GM19372 (cell line): Measurements from ENCODE around the gene FXR2.
"Not testable (repeated sequence)": the region's sequence is repeated elsewhere in the genome, so short reads cannot be mapped to it uniquely, and the experiment has no call there.

ENCODE experiments used
- ATAC-seq: cut with Tn5 transposase; IDR thresholded peaks from one replicate; pipeline ENCODE4 v1.9.1; 2021; ENCODE audit warnings: mild to moderate bottlenecking, low read depth, moderate library complexity; ENCODE audit not compliant: unreplicated experiment

Gene FXR2

DNA sequence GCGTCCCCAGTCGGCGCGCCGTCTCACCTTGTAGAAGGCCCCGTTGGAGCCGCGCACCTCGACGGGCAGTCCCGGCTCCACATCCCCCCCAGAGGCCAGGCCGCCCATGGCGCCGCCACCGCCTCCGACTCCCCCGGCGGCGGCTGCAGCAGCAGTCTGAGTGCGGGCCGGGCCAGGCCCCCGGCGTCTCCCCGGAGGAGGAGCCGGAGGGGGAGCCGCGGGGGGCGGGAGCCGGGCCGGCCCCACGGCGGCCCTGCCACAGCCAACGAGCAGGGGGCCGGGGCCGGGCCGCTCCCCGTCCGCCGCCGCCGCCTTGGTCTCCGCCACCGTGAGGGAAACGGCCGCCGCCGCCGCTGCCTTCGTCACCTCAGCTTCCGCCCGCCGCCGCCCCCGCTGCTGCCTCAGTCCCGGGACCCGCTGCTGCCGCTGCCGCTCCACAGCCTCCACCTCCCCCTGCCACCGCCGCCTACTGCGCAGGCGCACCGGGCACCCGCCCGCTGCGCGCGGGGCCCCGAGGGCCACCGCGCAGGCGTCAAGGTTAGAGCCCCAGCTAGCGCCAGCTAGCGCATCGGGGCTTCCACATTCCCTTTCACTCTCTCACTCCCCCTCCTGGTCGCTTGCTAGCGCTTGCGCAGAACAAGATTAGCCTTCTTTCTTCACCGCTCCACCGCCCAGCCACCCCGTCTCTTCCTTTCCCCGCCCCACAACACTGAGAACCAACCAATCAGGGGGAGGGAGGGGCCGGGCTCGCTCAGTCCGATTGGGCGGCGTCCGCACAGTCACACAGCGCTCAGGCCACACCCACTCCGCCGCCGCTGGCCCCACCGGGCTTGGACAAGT is at the start of gene FXR2:
Gene FXR2, minus strand, starts transcription at position 473 of the 840 bp plus-strand sequence. Its CDS starts 365 bp downstream, at position 108.
- peak; percentile 90 for ATAC-seq

GRCh38 chr17:7656958-7657609 is 42.4 kb upstream of the FXR2 start:
- ATAC-seq = no peak

- no peak for ATAC-seq
These were observed 40.8 kb upstream of the FXR2 start for GRCh38 chr17:7655541-7655840.

GRCh38 chr17:7654832-7655540 is 40.3 kb upstream of the FXR2 start:
- no peak for ATAC-seq

DNA sequence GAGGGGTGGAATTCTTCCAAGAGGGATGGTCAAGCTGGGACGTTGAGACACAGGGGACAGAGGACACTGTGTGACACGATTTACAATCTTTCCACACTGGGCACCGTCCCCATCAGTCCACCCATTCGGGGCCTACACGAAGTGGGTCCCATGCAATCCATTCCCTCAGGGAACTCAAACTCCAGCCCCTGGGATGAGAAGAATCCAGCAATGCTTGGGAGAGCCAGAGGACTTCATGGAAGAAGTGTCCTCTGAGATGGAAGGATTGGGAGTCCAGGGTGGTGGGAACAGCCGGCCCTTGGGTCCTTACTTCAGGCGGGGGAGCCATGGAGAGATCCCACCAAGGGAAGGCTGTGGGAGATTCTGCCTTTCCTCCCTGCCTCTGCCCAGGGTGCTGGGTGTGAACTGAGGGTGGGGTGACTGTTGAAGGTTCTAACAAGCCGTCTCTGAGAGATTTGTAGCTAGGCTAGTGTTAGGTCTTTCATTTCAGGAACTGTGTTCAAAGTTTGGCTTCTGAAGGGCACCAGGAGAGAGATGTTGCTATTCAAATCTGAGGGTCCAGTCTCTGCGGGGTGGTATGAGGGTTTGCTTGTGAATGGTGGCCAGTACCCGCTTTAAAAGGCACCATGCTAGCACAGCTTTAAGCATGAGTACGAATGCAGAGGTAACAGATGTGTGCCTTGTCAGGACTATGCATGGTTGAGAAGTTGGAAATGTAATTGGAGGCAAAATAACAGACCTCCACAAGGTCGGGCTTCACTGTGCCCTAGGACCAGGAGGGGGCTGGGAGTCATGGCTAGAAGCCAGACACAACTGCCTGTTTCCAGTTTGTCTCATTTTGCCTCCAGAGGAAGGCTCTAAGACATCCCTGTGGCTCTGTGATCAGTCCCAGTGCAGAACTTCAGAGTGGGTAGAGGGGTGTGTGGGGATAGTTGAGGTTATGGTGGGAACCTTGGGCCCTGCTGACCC is 38.0 kb upstream of the FXR2 start:
- ATAC-seq = no peak

GRCh38 chr17:7651665-7652387 is 37.1 kb upstream of the FXR2 start:
- no peak for ATAC-seq

- ATAC-seq = no peak
These were observed 36.5 kb upstream of the FXR2 start for GRCh38 chr17:7651097-7651664.

DNA sequence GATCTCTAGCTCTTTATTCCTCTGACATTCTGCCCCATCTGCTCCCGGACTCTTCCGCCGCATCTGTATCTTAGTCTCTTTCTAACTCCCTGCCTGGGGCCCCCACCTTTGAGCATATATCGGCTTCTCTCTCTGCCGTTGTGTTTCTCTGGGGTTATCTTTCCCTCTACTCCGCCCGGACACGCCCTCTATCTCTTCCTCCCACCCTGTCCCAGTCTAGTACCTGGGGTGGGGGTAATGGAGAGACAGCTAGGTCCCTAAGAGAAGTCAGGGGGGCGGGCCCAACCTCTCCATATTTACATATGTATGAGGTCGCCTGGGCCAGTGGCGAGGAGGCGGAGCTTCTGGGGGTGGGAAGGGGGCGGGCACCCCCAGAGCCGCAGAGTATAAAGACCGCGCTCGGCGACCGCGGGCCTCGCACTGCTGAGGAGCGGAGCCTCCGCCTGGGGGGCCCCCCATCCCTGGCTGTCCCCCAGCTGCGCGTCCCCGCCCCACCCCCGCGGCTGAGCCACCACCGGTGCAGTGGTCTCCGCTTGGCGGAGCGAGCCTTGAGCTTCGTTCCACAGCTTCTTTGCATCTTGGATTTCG is 35.9 kb upstream of the FXR2 start, which contains the start of gene ATP1B2:
Gene ATP1B2, plus strand, starts transcription at position 418 of the 588 bp plus-strand sequence. CDS start 593 bp downstream, outside the sequence.
- ATAC-seq = no peak

GRCh38 chr17:7647018-7647417 is 32.3 kb upstream of the FXR2 start:
- no peak for ATAC-seq

- no peak for ATAC-seq
These were observed 31.8 kb upstream of the FXR2 start for GRCh38 chr17:7646457-7646856.

DNA sequence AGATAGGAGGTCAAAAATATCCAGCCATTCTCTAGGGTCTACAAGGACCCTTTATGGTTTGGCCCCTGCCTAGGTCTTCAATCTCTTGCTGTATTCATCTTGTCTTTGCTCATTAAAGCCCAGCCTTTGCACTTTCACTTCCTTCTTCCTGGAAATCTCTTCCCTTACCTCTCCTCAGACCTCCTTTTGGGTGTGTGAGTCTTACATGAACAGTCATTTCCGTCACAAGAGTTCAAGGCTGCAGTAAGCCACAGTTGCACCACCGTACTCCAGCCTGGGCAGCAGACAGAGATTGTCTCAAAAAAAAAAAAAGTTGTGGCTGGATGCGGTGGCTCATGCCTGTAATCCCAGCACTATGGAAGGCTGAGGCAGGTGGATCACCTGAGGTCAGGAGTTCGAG is 30.1 kb upstream of the FXR2 start:
- no peak for ATAC-seq

DNA sequence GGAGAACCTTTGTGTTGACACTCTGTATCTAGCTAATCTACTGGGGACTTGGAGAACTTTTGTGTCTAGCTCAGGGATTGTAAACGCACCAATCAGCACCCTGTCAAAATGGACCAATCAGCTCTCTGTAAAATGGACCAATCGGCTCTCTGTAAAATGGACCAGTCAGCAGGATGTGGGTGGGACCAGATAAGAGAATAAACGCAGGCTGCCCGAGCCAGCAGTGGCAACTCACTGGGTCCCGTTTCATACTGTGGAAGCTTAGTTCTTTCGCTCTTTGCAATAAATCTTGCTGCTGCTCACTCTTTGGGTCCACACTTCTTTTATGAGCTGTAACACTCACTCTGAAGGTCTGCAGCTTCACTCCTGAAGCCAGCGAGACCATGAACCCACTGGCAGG is 26.9 kb upstream of the FXR2 start:
- ATAC-seq = not testable (repeated sequence)

DNA sequence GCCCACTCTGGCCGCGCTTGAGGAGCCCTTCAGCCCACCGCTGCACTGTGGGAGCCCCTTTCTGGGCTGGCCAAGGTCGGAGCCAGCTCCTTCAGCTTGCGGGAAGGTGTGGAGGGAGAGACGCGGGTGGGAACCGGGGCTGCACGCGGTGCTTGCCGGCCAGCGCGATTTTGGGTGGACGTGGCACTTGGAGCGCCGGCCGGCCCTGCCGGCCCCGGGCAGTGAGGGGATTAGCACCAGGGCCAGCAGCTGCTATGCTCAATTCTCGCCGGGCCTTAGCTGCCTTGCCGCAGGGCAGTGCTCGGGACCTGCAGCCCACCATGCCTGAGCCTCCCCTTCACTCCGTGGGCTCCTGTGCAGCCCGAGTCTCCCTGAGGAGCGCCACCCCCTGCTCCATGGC is 26.1 kb upstream of the FXR2 start:
- ATAC-seq = no peak

DNA sequence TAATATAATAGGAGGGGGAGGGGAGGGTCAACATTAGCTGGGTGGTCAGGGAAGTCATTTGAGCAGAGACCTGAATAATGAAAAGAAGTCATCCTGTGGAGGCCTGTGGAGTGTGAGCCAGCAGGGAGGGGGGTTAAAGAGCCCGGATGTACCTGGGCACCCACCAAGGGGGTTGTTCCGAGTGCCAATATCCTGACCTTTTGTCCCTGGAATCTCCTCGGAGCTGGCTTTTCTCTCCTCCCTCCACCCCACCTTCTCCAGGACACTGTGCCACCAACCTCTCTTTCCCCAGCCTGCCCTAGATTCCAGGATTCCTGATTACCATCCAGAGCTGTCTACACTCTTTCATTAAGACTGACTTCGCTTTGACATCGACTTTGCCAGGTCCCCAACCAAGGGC is 21.5 kb upstream of the FXR2 start:
- ATAC-seq = no peak

DNA sequence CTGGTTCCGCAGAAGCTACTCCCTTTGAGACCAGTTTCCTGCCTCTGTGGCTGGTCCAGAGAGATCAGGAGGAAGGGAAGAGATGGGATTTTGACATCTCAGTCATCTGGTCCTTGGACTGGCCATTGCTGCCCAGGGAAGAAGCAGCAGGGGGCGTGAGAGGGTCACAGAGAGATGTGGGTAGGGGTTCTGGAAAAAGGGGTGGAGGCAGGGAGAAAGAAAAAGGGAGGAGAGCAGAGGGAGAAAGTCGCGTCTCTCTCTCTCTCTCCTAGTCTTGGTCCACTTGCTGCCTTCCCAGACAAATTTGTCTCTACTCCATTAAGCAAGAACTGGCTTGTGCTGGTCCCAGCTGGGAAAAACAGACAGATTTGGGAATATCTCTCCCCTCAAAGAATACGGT is 19.7 kb upstream of the FXR2 start:
- no peak for ATAC-seq

DNA sequence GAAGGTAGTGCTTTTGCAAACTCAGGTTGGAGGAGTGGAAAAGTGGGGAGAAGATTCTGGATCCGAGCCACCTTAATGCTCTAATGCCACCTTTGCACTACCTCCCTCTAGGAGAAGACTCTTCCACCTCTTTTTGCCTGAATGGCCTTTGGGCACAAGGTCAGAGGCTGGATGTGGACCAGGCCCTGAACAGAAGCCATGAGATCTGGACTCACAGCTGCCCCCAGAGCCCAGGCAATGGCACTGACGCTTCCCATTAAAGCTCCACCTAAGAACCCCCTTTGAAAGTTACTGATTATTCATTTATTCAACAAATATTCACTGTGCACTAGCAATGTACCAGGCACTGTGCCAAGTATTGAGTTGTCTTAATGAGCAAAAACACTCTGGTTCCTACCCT is 18.4 kb upstream of the FXR2 start:
- no peak for ATAC-seq

DNA sequence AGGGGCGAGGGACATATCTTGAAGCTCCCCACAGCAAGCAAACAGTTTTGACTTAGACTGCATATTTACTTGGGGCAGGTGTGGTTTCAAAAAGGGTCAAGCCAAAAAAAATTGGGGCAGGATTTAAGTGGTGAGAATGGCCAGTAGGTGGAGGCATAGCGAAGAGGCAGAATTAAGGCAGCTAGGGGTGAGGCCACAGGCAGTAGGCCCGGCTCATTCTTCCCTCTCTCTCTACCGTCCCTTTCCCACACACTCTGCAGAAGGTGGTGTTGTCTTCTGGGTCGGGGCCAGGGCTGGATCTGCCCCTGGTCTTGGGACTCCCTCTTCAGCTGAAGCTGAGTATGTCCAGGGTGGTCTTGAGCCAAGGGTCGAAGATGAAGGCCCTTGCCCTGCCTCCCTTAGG is 17.8 kb upstream of the FXR2 start:
- ATAC-seq = no peak

- ATAC-seq = no peak
These were observed 17.0 kb upstream of the FXR2 start for GRCh38 chr17:7631398-7632380.
